ENCODE measurements around the gene BTNL2. TPM values are rescaled to one million over a fixed set of nuclear protein-coding genes. Genes with fewer than 3 reads are reported as not detected.

The BTNL2 gene
- total and polyA plus RNA-seq, 8 donors = 0.86 to 3.0 (median 1.3) TPM; not detected in 2

DNA sequence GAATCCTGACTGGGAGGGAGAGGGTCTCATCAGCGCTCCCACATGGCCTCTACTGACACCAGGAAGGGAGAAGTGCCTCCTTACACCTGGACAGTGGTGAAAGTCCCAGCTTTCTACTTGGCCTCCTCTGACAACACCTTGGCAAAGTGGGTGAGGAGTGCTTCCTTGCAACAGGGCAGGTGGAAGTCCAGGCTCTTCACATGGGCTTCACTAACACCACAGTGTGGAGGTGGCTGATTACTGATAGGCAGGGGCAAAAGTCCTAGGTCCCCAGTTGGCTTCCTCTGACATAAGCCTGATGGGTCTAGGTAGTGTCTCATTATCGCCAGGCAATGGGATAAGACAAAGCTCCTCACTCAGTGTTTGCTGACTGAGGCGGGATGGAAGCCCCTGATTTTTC lies 23.2 kb upstream of the BTNL2 start:
- no peaks in the 10 kb centered on the region for H3K27me3 ChIP-seq
- H3K4me1 ChIP-seq = no peaks in the 10 kb centered on the region
- intact Hi-C loops (cut with DNase I) = loop anchor here in 1 of 2 donors (5.0 kb wide), 1 partner anchor 272 kb away; no protein-coding TSS in a partner anchor
- DNase-seq = no peak
- no peak for ATAC-seq
- H3K27ac ChIP-seq = no peak overlapping the region
- no peak for TF ChIP-seq CTCF (IDR thresholded peaks at IDR 0.05)
- no peak overlapping the region for H3K4me3 ChIP-seq
- H3K36me3 ChIP-seq = no peaks in the 10 kb centered on the region
- H3K9me3 ChIP-seq = no peaks in the 10 kb centered on the region

GRCh38 chr6:32427934-32428474 lies 21.0 kb upstream of the BTNL2 start:
- Histone ChIP-seq H3K27ac (no peak overlapping the region), H3K36me3 (no peaks in the 10 kb centered on the region), H3K4me3 (no peak overlapping the region), H3K9me3 (no peaks in the 10 kb centered on the region), H3K27me3 (no peaks in the 10 kb centered on the region), H3K4me1 (no peaks in the 10 kb centered on the region)
- no peak for ATAC-seq
- TF ChIP-seq CTCF (IDR thresholded peaks at IDR 0.05) = no peak
- no peak for DNase-seq
- intact Hi-C loops (cut with DNase I) = no loop called here

GRCh38 chr6:32427218-32427617 lies 20.2 kb upstream of the BTNL2 start:
- H3K27ac ChIP-seq = no peak overlapping the region
- no peaks in the 10 kb centered on the region for H3K4me1 ChIP-seq
- no peaks in the 10 kb centered on the region for H3K36me3 ChIP-seq
- no peak for ATAC-seq
- intact Hi-C loops (cut with DNase I) = no loop called here
- H3K4me3 ChIP-seq = no peak overlapping the region
- H3K9me3 ChIP-seq = no peaks in the 10 kb centered on the region
- TF ChIP-seq CTCF (IDR thresholded peaks at IDR 0.05) = no peak
- H3K27me3 ChIP-seq = no peaks in the 10 kb centered on the region
- DNase-seq = no peak

DNA sequence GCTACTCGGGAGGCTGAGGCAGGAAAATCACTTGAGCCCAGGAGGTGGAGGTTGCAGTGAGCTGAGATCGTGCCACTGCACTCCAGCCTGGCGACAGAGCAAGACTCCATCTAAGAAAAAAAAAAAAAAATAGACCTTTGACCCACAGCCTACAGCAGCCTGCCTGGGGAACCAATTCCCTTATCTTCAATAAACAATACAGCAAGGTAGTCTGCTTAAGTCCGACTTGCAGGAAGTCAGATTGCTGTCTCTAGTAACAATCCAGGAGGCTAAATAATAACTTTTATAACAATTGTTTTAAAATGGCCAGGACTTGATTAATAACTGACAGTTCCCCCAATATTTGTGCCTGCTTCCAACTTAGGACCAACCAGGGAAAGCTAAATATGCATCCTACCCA lies 19.4 kb upstream of the BTNL2 start:
- no peak for ATAC-seq

More for the DNA sequence above, 19.4 kb upstream of the BTNL2 start:
- Histone ChIP-seq H3K27me3 (no peaks in the 10 kb centered on the region), H3K27ac (no peak overlapping the region), H3K9me3 (no peaks in the 10 kb centered on the region), H3K4me3 (no peak overlapping the region), H3K4me1 (no peaks in the 10 kb centered on the region), H3K36me3 (no peaks in the 10 kb centered on the region)
- TF ChIP-seq CTCF (IDR thresholded peaks at IDR 0.05) = no peak
- intact Hi-C loops (cut with DNase I) = no loop called here
- no peak for DNase-seq
